HG03432 (cell line): ENCODE results near the gene ALDH3B1.
A peak's percentile ranks its signal among the peaks of the same experiment; 100 is the strongest.

ENCODE experiments used
- ATAC-seq: cut with Tn5 transposase; IDR thresholded peaks from one replicate; pipeline ENCODE4 v1.9.1; 2021; ENCODE audit warnings: mild to moderate bottlenecking, moderate library complexity; ENCODE audit not compliant: unreplicated experiment

The ALDH3B1 gene

DNA sequence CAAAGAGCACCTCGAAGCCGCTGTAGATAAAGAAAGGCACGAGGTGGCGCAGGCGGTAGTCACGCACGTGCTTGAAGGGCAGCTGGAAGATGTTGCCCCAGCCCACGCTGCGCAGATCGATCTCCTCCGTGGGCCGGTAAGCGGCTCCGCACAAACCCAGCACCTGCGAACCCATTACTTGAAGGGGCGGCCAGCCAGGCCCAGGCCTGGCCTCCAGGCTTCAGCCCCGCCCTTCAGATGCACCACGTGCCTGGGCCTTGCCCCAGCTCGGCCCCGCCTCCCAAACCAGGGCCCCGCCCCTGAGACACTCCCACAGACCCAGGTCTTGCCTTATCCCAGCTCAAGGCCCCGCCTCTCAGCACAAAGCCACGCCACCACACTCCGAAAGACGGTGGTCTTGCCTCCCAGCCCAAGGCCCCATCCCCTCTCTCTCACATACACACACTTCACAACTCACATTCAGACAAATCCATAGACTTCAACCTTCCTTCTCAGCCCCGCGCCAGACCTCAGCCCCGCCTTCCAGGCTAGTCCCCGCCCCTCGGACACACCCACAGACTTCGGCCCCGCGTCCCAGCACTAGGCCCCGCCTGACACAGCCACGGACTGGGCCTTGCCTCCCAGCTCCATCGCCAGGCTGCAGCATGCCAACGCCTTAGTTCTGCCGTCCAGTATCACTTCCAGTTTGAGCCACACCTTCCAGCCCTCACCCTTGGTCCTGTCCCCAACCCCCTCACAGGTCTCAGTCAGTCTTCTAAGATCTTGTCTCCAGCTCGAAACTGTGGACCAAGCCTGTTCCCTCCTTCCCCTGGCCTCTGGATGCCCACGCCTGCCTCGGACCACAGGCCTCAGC is 13.3 kb upstream of the ALDH3B1 start:
- ATAC-seq = no peak

GRCh38 chr11:67997475-67997921 is 12.6 kb upstream of the ALDH3B1 start:
- ATAC-seq = no peak

GRCh38 chr11:67998150-67999045 is 11.7 kb upstream of the ALDH3B1 start:
- ATAC-seq = no peak

DNA sequence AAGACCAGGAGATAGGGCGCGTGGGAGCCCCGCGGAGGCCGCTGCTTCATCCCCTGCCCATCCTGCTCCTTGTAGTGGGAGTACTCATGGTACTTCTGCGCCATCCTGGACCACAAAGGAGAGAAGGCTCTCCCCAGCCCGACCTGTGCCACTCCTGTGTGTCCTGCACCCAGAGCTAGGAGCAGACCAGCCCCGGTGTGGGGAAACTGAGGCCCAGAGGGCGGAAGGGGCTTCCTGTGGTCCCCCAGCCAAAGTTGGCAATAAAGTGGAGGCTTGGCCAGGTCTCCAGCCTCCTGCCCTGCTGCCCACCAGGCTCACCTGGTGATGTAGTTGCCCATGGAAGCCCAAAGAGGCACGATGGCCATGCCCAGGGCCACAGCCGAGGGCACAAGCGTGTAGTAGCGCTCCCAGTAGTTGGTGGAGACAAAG is 10.9 kb upstream of the ALDH3B1 start:
- ATAC-seq = no peak

GRCh38 chr11:67999704-68000103 is 10.4 kb upstream of the ALDH3B1 start:
- no peak for ATAC-seq

- peak; percentile 13 for ATAC-seq
These were observed 7.6 kb upstream of the ALDH3B1 start for GRCh38 chr11:68002575-68002937.

DNA sequence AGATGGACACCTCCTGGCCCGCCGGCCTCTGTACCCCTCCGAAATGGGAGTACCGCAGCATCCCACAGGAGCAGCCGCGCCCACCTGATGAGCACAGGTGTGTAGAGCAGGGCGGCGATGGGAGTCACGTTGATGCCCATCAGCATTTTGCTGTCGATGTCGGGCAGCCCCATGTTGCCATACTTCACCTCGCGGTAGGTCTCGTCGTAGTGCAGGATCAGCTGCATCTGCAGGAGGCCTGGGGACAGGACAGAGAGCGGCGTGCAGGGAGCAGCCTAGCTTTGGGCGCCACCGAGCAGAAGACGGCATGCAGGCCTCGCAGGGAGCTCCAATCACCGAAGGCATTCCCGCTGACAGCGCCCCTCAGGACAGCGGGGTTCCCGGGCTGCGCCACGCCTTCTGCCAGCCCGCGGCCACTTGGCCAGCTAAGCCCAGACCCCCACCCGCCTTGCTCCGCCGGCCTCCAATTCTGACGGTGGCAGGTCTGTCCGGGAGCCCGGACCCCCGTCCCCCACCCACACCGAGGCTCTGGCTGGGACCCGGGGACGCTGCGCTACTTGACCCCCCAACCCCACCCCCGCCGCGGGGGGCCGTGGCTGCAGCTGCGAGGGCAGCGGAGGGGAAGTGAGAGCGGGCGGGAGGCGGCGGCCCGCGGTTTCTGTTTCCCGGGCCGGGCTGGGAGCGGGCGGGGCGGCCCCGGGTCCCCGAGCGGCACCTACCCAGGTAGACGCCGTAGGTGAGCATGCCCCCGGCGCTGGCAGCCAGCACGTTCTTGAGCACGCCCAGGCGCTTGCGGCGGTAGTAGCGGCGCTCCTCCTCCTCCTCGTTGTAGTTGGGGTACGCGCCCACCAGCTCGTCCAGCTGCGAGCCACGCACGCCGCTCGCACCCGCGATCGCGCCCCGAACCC is 6.9 kb upstream of the ALDH3B1 start:
- ATAC-seq = peak; percentile 36

- peak; percentile 53 for ATAC-seq
These were observed 6.1 kb upstream of the ALDH3B1 start, which contains the start of gene UNC93B1 for GRCh38 chr11:68003846-68004550. Gene UNC93B1, minus strand, starts transcription at chr11:68004097. Its CDS starts 54 bp downstream, at chr11:68004043.

GRCh38 chr11:68004551-68005335 is 5.4 kb upstream of the ALDH3B1 start:
- ATAC-seq = no peak

GRCh38 chr11:68006606-68007166 is 3.4 kb upstream of the ALDH3B1 start:
- no peak for ATAC-seq

DNA sequence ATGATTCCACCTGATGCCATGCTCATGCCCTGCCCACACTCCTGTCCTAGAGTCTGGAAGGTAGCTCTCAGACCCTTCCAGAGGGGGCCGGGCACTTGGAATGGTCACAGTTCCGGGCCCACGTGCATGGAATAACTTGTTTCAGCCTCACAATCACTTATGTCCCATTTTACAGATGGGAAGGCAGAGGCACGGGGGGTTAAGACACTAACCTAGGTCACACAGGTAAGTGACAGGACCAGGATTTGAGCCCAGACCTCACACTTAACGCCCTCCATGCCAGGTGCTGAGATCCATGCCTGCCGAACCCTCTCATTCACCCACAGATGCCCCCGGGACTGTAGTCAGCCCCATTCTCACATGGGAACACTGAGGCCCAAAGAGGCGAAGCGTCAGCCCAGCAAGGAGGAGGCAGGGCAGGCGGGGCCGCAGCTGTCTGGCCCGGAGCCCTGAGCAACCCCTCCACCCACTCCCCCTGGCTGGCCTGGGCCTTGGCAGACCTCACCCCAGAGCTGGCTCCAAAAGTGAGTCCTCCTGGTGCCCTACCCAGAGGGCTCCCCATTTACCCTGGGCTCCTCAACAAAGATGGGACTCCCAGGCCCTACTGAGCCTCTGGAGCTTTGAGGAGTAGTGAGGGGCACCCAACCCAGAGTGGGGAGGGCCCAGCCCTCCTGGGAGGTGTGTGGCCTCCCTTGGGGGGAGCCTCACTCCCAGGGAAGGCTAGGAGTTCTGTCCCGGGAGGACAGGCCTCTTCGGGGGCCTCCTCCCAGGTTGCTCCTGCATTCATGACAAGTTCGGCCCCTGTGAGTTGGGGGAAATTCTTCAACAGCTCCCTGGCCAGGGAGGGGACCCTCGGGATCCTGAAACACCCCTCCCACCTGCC is 2.4 kb upstream of the ALDH3B1 start:
- ATAC-seq = no peak

- no peak for ATAC-seq
These were observed 1.5 kb upstream of the ALDH3B1 start for GRCh38 chr11:68008381-68009337.

- ATAC-seq = no peak
These were observed 587 bp upstream of the ALDH3B1 start for GRCh38 chr11:68009391-68010089.

DNA sequence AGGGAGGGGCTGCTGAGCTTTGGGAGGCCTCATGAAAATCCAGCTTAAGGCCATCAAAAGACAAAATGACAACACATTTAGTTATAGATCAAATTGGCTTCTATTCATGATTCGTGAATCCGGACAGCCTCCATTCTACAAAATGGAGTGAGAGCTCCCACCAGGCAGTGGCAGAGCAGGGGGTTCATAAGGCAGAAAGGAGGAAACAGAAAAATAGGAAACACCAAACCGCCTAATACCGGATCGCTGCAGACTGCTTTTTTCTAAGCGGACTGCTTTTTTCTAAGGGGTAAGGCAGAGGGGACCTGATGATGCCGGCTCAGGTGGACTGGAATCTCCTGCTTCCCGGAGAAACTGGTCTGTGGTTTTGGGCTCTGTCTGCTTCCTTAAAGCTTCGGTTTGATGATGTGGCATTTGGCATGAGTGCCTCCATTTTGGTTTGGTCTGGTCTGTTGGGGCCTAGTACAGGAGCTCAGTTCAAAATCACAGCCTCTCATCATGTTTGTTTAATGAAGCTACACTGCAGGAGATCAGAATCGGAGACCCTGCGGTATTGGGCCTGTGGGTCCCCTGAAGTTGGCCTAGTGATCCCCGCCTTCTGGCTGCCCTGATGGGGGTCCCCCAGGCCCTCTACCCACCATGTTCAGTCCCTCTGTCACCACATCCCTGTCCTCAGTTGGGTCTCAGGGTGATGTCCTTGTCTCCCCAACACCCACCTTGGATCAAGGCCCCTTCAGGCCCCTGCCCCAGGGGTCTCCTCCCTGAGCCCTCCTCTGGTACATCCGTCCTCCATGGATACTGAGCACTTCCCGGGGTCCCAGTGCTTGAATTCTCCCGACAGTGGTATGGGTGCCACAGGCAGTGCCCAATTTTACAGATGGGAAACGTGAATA is 1.2 kb downstream of the ALDH3B1 start:
- no peak for ATAC-seq
